DMS153 (cell line): ENCODE data around the gene PHLPP2.
A peak's percentile ranks its signal among the peaks of the same experiment; 100 is the strongest.
"Not testable (repeated sequence)": the region's sequence is repeated elsewhere in the genome, so short reads cannot be mapped to it uniquely, and the experiment has no call there.

Experiments used
- DNase-seq: peaks from one replicate; lab custom pipeline; 2025; lab: John Stamatoyannopoulos, UW

PHLPP2 gene

DNA sequence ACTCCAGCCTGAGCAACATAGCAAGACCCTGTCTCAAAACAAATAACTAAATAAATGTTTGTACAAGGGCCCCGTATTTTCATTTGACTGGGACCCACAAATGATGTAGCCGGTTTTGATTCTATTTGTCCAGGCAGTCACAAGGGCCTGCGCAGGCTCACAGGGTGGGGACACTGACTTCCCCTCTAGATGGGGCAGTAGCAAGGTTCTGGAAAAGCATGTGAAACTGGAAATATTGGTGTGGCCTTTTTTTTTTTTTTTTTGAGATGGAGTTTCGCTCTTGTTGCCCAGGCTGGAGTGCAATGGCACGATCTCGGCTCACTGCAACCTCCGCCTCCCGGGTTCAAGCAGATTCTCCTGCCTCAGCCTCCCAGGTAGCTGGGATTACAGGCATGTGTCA, 109.5 kb downstream of the PHLPP2 start:
- DNase-seq = not testable (repeated sequence)

DNA sequence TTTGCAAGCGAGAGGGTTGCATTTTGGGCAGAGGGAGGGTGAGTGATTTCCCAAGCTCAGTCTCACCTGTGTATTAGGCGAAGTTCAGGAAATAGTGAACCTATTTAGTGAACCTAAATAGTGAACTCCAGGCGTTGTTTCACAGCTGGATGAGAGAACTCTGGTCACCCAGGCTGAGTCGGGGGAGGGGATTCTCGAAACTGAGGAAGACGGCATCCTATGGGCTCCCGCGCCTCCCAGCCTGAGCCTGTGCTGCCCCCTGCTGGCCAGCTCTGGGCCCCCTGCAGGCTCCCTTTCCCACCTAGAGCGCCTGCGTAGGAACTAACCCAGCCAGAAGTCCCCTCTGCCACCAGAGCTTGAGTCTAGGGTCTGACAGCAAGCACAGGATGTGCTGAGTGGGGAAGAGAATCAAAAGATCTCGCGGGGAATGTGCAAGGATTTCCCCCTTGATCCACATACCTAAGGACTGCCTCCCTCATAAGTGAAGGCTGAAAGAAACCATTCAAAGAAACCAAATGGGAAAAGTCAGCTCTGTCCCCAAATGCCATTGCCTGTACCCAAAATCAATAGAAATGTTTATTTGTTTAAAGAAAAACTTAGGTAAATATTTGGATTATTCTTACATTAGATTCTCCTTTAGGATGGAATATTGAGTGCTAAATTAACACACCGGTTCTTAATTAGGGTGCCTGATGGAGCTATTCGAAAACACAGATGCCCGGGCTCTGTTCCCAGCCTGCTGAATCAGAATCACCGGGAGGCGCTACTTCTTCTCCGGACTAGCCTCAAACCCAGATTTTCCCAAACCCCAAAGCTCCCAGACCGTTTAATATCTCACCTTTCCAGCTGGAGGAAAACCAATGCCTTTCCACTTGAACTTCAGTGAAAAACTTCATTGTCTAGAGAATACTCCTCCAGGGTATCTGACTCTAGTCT, 113.3 kb downstream of the PHLPP2 start:
- peak; percentile 67 for DNase-seq

DNA sequence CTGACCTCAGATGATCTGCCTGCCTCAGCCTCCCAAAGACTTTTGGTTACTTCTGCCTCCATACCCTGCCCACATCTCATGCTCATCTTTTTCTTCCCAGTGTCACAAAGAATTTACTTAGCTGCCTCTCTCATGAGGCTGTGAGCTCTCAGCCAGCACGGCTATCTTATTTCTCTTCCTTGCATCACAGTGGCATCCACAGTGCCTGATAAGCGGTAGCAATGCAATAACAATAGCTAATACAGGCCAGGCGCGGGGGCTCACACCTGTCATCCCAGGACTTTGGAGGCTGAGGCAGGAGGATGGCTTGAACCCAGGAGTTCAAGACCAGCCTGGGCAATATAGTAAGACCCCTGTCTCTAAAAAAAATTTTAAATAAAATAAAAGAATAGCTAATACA, 114.1 kb downstream of the PHLPP2 start:
- DNase-seq = no peak

DNA sequence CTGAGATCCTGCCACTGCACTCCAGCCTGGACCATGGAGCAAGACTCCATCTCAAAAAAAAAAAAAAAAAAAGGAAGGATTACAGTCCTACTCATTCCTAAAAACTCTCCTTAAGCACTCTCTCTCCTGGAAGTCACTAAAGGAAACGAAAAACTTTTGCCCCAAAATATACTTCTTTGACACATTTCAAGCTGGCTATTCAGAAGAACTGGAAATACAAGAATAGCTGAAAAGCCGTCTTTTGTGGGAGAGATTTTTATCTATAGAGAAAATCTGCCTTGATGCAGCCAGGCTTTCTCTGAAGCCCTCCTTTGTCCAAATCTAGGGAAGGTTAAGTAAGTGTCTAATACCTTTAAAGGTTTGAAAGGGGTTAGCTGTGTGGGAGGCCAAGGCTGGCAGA, 115.4 kb downstream of the PHLPP2 start:
- no peak for DNase-seq

DNA sequence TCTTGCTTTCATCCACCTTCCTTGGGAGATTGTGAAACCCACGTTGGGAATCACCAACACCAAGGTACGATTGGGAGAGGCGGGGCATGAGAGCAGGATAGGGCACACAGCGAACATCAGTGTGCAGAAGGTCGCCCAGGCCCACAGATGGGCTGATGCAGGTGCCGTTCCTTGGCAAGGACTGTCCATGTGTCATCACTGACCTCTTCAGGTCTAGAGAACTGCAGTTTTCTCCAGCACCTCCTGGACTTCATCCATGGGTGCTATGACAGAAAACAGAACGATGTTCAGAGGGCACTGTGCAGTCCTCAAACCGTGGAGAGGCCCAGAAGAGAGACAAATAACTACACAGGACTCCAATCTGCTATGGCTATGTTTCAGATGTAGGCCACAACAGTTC, 123.7 kb downstream of the PHLPP2 start:
- no peak for DNase-seq

DNA sequence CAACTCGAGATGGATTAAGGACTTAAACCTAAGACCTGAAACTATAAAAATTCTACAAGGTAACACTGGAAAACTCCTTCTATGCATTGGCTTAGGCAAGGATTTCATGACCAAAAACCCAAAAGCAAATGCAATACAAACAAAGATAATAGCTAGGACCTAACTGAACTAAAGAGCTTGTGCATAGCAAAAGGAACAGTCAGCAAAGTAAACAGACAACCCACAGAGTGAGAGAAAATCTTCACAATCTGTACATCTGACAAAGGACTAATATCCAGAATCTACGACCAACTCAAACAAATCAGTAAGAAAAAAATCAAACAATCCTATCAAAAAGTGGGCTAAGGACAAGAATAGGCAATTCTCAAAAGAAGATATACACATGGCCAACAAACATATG, 126.1 kb downstream of the PHLPP2 start:
- DNase-seq = not testable (repeated sequence)

DNA sequence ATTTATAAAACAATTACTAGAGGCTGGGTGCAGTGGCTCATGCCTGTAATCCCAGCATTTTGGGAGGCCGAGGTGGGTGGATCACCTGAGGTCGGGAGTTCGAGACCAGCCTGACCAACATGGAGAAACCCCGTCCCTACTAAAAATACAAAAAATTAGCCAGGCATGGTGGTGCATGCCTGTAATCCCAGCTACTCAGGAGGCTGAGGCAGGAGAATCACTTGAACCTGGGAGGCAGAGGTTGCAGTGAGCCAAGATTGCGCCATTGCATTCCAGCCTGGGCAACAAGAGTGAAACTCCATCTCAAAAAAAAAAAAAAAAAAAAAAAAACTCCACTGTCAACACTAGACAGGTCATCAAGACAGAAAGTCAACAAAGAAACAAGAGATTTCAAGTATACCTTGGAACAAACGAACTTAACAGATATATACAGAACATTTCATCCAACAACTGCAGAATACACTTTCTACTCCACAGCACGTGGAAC, 129.1 kb downstream of the PHLPP2 start:
- DNase-seq = not testable (repeated sequence)
